Chondrocyte (in vitro differentiated cells): ENCODE results near the gene PRRT3. TPM values are rescaled to one million over a fixed set of nuclear protein-coding genes. Genes with fewer than 3 reads are reported as not detected.
"Not testable (repeated sequence)": the region's sequence is repeated elsewhere in the genome, so short reads cannot be mapped to it uniquely, and the experiment has no call there.

Experiments used
- DNase-seq: peaks from one replicate; pipeline ENCODE4 v3.0.0; 2021; ENCODE audit warnings: mixed read lengths, low spot score
- H3K27ac Mint-ChIP-seq: one replicate; pipeline ENCODE4 v1.8.0; 2021; ENCODE audit warnings: mild to moderate bottlenecking, moderate library complexity, mixed read lengths; ENCODE audit not compliant: unreplicated experiment
- H3K27me3 Mint-ChIP-seq: 2 replicates; pipeline ENCODE4 v1.8.0; 2021; ENCODE audit warnings: low read depth, mixed read lengths
- H3K36me3 Mint-ChIP-seq: 2 replicates; pipeline ENCODE4 v1.8.0; 2021; ENCODE audit warnings: low read depth, mixed read lengths
- H3K4me1 Mint-ChIP-seq: 2 replicates; pipeline ENCODE4 v1.8.0; 2021; ENCODE audit warnings: low read depth, mild to moderate bottlenecking, mixed read lengths
- H3K4me3 Mint-ChIP-seq: one replicate; pipeline ENCODE4 v1.8.0; 2021; ENCODE audit warnings: mild to moderate bottlenecking, moderate library complexity, mixed read lengths; ENCODE audit not compliant: unreplicated experiment
- H3K9me3 Mint-ChIP-seq: 2 replicates; pipeline ENCODE4 v1.8.0; 2021; ENCODE audit warnings: low read depth, mixed read lengths
- total RNA-seq: library from RNA; stranded (reverse); gene quantifications from 3 replicates; pipeline ENCODE4 v1.2.1, GENCODE V29; 2021
- TF ChIP-seq, protein P1 (sequence below): fragments of 200-600 bp; sonication (generic); IDR thresholded peaks from 2 replicates; pipeline ENCODE4 v1.5.0; 2021; ENCODE audit warnings: antibody characterized with exemption, mild to moderate bottlenecking, moderate library complexity

Gene PRRT3
- total RNA-seq, 1 donor from 2014 or later, result 3.9 TPM

DNA sequence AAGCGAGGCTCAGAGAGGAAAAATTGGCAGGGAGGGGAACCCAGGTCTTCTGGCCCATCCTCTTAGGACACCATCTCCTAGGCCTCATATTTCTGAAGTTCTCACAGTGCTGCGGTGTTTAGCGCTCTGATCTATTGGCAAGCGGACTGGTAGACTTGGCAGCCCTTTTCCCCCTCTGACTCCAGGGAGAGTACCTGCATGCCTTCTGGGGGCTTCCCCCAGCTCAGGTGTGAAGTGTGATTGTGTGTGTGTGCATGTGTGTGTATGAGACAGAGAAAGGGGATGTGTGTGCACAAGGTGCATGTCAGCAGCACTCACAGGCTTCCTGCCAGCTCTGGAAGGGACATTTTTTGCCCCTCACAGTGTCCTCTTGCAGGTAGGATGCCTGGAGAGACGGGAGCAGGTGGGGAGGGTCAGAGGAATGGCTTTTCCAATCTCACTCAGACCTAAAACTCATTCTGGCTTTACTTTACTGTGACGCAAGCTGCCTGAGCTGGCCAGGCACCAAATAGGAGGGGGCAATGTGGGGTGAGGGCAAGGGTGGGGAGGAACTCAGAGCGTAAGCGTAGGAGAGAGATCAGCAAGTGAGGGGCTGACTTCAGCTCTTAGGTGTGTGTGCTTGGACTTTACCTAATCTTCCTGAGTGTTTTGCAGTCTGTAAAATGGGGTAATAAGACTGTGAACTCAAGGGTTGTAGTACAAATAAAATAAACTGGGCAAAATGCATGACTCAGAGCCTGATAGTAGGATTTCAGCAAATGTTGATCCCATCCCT, 53.6 kb downstream of the PRRT3 start:
- no peaks in the 10 kb centered on the region for H3K27me3 Mint-ChIP-seq
- no peak overlapping the region for H3K27ac Mint-ChIP-seq
- peaks cover 60% of the 10 kb centered on the region for H3K4me1 Mint-ChIP-seq
- DNase-seq, result no peak
- no peak overlapping the region for H3K4me3 Mint-ChIP-seq
- TF ChIP-seq, protein P1, sequence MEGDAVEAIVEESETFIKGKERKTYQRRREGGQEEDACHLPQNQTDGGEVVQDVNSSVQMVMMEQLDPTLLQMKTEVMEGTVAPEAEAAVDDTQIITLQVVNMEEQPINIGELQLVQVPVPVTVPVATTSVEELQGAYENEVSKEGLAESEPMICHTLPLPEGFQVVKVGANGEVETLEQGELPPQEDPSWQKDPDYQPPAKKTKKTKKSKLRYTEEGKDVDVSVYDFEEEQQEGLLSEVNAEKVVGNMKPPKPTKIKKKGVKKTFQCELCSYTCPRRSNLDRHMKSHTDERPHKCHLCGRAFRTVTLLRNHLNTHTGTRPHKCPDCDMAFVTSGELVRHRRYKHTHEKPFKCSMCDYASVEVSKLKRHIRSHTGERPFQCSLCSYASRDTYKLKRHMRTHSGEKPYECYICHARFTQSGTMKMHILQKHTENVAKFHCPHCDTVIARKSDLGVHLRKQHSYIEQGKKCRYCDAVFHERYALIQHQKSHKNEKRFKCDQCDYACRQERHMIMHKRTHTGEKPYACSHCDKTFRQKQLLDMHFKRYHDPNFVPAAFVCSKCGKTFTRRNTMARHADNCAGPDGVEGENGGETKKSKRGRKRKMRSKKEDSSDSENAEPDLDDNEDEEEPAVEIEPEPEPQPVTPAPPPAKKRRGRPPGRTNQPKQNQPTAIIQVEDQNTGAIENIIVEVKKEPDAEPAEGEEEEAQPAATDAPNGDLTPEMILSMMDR, result no peak
- no peaks in the 10 kb centered on the region for H3K9me3 Mint-ChIP-seq
- H3K36me3 Mint-ChIP-seq, result peaks cover 5% of the 10 kb centered on the region

DNA sequence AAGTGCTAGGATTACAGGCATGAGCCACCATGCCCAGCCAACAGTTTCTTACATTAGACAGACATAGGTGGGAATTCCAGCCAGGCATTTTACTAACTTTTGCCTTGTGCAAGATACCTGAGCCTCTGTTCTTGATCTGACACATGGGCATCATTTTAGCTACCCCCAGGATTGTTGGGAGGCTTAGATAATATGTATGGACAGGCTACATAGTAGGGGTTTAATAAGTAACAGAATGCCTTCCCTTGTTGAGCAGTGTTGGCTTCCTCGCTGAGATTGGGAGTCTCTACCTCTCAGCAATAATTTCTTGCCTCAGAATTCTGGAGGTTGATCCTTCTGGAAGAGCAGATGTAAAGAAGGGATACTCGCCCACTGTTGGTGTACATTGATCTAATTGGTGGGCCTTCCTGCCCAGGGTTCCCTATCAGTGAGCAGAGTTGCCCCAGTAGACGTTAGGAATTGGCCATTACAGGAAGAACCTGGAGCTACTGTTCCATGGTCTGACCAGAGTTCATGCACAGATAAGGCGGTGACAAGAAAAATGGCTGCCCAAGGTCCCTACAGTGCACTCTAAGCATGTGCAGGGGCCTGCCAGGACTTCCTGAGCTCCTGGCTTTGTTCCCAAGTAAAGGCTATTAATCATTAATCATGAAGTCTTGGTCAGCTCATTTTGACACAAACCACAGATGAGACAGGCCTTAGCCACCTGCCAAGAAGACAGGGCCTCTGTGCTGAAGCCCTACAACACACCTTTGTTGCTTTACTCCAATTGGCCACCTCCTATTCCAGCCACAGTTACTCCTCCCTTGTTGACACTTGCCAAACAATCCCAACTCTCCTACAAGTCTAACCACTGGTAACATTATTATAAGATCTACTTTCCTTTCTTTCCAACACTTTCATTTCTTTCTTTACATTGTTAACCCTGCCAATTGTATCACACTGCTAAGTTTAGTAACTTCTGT, 54.5 kb downstream of the PRRT3 start:
- TF ChIP-seq, protein P1, result no peak
- Mint-ChIP-seq H3K27ac (peak overlapping the region; percentile 72), H3K4me3 (no peak overlapping the region), H3K4me1 (peaks cover 58% of the 10 kb centered on the region), H3K9me3 (no peaks in the 10 kb centered on the region), H3K36me3 (peaks cover 7% of the 10 kb centered on the region), H3K27me3 (no peaks in the 10 kb centered on the region)
- DNase-seq, result no peak

DNA sequence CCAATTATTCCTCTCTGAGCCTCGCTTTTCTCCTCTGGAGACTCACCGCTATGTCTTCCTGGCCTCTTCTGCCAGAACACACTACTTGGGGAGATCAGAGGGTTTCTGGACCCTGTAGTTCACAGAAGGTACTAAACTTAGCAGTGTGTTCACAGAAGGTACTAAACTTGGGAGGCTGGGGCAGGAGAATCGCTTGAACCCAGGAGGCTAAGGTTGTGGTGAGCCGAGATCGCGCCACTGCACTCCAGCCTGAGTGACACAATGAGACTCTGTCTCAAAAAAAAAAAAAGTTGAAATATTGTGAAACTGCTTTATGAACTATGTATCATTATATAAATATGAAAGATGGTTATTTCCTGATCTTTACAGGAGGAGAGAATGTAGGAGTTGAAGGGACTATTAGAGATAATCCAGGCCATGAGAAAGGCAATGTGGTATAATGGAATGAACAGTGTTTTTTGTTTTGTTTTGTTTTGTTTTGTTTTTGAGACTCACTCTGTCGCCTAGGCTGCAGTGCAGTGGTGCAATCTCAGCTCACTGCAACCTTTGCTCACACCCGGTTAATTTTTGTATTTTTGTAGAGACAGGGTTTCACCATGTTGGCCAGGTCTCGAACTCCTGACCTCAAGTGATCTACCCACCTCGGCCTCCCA, 55.3 kb downstream of the PRRT3 start:
- peak overlapping the region; percentile 69 for H3K27ac Mint-ChIP-seq
- peaks cover 11% of the 10 kb centered on the region for H3K36me3 Mint-ChIP-seq
- not testable (repeated sequence) for H3K27me3 Mint-ChIP-seq, DNase-seq, H3K4me3 Mint-ChIP-seq, H3K9me3 Mint-ChIP-seq
- peaks cover 59% of the 10 kb centered on the region for H3K4me1 Mint-ChIP-seq

DNA sequence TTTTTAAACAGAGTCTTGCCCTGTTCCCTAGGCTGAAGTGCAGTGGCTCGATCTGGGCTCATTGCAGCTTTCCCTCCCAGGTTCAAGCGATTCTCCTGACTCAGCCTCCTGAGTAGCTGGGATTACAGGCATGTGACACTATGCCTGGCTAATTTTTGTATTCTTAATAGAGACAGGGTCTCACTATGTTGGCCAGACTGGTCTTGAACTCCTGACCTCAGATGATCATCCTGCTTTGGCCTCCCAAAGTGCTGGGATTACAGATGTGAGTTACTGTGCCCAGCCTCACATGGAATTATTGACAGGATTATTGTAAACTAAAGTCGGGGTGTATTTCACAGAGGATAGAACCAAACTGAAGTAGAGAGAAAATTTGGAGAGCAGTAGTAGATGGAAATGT, 56.5 kb downstream of the PRRT3 start:
- H3K27ac Mint-ChIP-seq, H3K27me3 Mint-ChIP-seq: not testable (repeated sequence)
- H3K4me1 Mint-ChIP-seq, result peaks cover 65% of the 10 kb centered on the region

More for the DNA sequence above, 56.5 kb downstream of the PRRT3 start:
- H3K36me3 Mint-ChIP-seq, result peaks cover 11% of the 10 kb centered on the region
- not testable (repeated sequence) for DNase-seq, H3K9me3 Mint-ChIP-seq, H3K4me3 Mint-ChIP-seq

Other genes with a start within 250 kb of the PRRT3 start
- gene CPNE9, start 248.6 kb downstream of the PRRT3 start, total RNA-seq, result not detected in 3 replicates
- 14.6 to 18.8 TPM (median 15.5 TPM) in 3 replicates for gene BRPF1, start 220.7 kb downstream of the PRRT3 start, total RNA-seq
- 23.8 to 26.7 TPM (median 24.2 TPM) in 3 replicates for gene OGG1, start 202.5 kb downstream of the PRRT3 start, total RNA-seq
- 9.7 to 20.9 TPM (median 19.3 TPM) in 3 replicates for gene CAMK1, start 182.5 kb downstream of the PRRT3 start, total RNA-seq
- gene TADA3, start 159.9 kb downstream of the PRRT3 start, total RNA-seq, result 42.2 to 69.9 TPM (median 69.6 TPM) in 3 replicates
- 150 to 179 TPM (median 177 TPM) in 3 replicates for gene ARPC4, start 159.3 kb downstream of the PRRT3 start, total RNA-seq
- gene TTLL3, start 142.1 kb downstream of the PRRT3 start, total RNA-seq, result 31.5 to 44.9 TPM (median 38.7 TPM) in 3 replicates
- gene RPUSD3, start 108.4 kb downstream of the PRRT3 start, total RNA-seq, result 26.9 to 31.4 TPM (median 27.7 TPM) in 3 replicates
- not detected in 3 replicates for gene CIDEC, start 72.2 kb downstream of the PRRT3 start, total RNA-seq
- gene JAGN1, start 61.8 kb downstream of the PRRT3 start, total RNA-seq, result 20.3 to 25.1 TPM (median 24.5 TPM) in 3 replicates
- gene IL17RE, start 49.6 kb downstream of the PRRT3 start, total RNA-seq, result 0.42 to 1.6 TPM (median 0.92 TPM) in 3 replicates
- gene IL17RC, start 35.3 kb downstream of the PRRT3 start, total RNA-seq, result 20.8 to 26.4 TPM (median 21.3 TPM) in 3 replicates
- gene CRELD1, start 18.6 kb downstream of the PRRT3 start, total RNA-seq, result 26.5 to 29.9 TPM (median 28.2 TPM) in 3 replicates
- 51.5 to 60.0 TPM (median 52.9 TPM) in 3 replicates for gene EMC3, start 34.4 kb upstream of the PRRT3 start, total RNA-seq
- 3.6 to 8.1 TPM (median 3.6 TPM) in 3 replicates for gene FANCD2, start 74.0 kb upstream of the PRRT3 start, total RNA-seq
- gene FANCD2OS, start 155.8 kb upstream of the PRRT3 start, total RNA-seq, result not detected in 3 replicates
- gene BRK1, start 163.3 kb upstream of the PRRT3 start, total RNA-seq, result 113 to 122 TPM (median 117 TPM) in 3 replicates
- 31.4 to 39.1 TPM (median 38.5 TPM) in 3 replicates for gene VHL, start 189.4 kb upstream of the PRRT3 start, total RNA-seq
- 0.63 to 1.6 TPM (median 1.6 TPM) in 3 replicates for gene IRAK2, start 212.5 kb upstream of the PRRT3 start, total RNA-seq